Erythroblast (primary cell): ENCODE measurements around the gene LMCD1.

Source experiments
- GATA1 ChIP-seq: IDR thresholded peaks from 2 replicates; pipeline ENCODE4 v1.6.1; 2011; ENCODE audit warnings: low read depth, mild to moderate bottlenecking, control low read depth, low read length, moderate library complexity
- POLR2A ChIP-seq: IDR thresholded peaks from 2 replicates; pipeline ENCODE4 v1.6.1; 2011; ENCODE audit warnings: mild to moderate bottlenecking, low read length

GRCh38 chr3:8532251-8532871 lies 30.7 kb downstream of the LMCD1 start:
- TF ChIP-seq POLR2A (no peak), GATA1 (no peak)
